ENCODE data around the gene SLC15A3. TPM values are rescaled to one million over a fixed set of nuclear protein-coding genes. Genes with fewer than 3 reads are reported as not detected.

Gene SLC15A3
- total RNA-seq, 1 donor from 2014 or later = 3.5 TPM

DNA sequence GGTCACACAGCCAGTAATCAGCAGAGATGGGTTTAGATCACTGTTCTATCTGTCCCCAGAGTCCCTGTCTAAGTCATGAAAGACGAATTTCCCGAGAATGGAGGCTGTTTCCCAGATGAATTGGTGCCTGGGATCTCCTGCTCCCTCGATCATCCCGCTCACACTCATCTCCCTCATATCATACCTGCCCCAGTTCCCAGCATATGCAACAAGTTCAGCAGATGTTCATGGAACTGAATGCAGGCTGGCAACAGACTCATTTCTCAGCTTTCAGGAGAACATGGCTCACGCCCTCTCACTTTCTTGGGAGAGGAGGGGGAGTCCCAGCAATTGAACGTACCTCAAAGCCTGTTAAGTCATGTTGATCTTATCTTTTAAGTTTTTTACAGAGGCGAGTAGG is 41.6 kb upstream of the SLC15A3 start:
- no peaks in the 10 kb centered on the region for H3K9me3 Mint-ChIP-seq
- peaks cover 15% of the 10 kb centered on the region for H3K27me3 Mint-ChIP-seq
- no peaks in the 10 kb centered on the region for H3K36me3 Mint-ChIP-seq
- DNase-seq (ENCODE audit: extremely low spot score, unreplicated experiment) = no peak
- no peak overlapping the region for H3K27ac Mint-ChIP-seq
- peaks cover 22% of the 10 kb centered on the region for H3K4me1 Mint-ChIP-seq (ENCODE audit: unreplicated experiment)
- TF ChIP-seq, protein P1, sequence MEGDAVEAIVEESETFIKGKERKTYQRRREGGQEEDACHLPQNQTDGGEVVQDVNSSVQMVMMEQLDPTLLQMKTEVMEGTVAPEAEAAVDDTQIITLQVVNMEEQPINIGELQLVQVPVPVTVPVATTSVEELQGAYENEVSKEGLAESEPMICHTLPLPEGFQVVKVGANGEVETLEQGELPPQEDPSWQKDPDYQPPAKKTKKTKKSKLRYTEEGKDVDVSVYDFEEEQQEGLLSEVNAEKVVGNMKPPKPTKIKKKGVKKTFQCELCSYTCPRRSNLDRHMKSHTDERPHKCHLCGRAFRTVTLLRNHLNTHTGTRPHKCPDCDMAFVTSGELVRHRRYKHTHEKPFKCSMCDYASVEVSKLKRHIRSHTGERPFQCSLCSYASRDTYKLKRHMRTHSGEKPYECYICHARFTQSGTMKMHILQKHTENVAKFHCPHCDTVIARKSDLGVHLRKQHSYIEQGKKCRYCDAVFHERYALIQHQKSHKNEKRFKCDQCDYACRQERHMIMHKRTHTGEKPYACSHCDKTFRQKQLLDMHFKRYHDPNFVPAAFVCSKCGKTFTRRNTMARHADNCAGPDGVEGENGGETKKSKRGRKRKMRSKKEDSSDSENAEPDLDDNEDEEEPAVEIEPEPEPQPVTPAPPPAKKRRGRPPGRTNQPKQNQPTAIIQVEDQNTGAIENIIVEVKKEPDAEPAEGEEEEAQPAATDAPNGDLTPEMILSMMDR (conservative IDR thresholded peaks at IDR 0.05) = no peak
- no peak overlapping the region for H3K4me3 Mint-ChIP-seq

DNA sequence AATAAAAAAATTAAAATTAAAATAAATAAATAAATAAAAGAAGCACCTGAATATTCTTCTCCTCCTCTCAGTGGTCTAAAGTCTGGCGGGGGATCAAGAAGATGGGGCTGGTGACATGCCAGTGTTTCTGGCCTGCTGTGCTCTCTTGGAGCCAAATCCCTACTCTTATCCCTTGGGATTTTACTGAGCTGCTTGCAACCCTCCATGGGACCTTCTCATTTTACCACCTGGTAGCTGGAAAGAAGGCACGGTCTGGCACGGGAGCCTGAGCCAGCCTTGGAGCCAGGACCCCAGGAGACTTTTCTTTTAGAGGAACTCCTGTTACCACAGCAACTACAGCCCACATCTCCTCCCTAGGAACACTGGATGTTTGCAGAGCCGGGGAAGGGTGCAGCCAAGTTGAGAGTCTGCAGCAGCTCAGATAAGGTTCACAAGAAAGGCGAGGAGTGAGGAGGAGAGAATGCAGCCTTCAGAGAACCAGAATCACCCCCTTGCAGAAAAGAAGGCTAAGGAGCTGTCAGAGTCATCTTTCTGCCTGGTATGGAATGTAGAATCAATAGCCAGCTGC is 41.0 kb upstream of the SLC15A3 start:
- DNase-seq (ENCODE audit: extremely low spot score, unreplicated experiment) = no peak
- no peaks in the 10 kb centered on the region for H3K9me3 Mint-ChIP-seq
- no peak overlapping the region for H3K27ac Mint-ChIP-seq
- peaks cover 22% of the 10 kb centered on the region for H3K4me1 Mint-ChIP-seq (ENCODE audit: unreplicated experiment)
- no peaks in the 10 kb centered on the region for H3K36me3 Mint-ChIP-seq
- peak overlapping the region; percentile 24 for H3K4me3 Mint-ChIP-seq
- TF ChIP-seq, protein P1 (conservative IDR thresholded peaks at IDR 0.05) = no peak
- H3K27me3 Mint-ChIP-seq = peaks cover 15% of the 10 kb centered on the region

DNA sequence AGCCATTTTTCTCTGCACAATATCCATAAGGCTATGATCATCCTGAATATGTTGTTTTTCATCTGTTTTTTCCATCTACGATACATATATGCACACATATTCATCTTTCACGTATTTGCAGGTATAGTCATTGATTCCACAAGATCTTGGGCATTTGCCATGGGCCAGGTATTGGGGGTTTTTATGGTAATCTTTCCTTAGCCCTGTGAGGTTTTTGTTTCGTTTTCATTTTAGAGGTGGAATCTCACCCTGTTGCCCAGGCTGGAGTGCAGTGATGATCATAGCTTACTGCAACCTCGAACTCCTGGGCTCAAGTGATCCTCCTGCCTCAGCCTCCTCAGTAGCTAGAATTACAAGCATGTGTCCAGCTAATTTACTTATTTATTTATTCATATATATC is 39.5 kb upstream of the SLC15A3 start:
- H3K27me3 Mint-ChIP-seq = peaks cover 15% of the 10 kb centered on the region
- H3K36me3 Mint-ChIP-seq = no peaks in the 10 kb centered on the region
- TF ChIP-seq, protein P1 (conservative IDR thresholded peaks at IDR 0.05) = no peak
- no peak for DNase-seq (ENCODE audit: extremely low spot score, unreplicated experiment)
- no peak overlapping the region for H3K27ac Mint-ChIP-seq
- no peaks in the 10 kb centered on the region for H3K9me3 Mint-ChIP-seq
- no peak overlapping the region for H3K4me3 Mint-ChIP-seq
- H3K4me1 Mint-ChIP-seq (ENCODE audit: unreplicated experiment) = peaks cover 22% of the 10 kb centered on the region

DNA sequence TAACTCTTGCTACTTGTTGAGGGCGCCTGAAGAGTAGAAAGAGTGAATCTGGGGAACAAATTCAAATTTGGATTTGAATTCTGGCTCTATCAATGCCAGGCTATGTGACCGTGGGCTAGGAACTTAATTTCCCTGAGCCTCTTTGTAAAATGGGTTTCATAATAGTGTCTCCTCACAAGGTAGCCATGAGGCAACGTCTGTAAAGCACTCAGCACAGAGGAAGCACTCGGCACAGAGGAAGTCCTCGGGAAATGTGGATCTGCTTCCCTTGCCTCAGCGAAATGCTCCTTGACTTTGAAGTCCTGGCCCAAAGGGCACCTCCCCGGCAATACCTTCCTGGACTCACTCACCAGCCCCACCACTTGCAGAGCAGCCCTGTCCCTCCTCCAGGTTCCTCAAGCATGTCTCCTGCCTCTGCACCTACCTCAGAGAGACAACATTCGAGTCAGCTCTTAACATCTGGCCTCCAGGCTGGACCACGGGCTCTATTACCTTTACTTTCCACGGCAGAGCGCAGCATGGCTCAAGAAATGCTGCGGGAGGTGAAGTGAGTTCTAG is 37.2 kb upstream of the SLC15A3 start:
- Mint-ChIP-seq H3K4me1 (ENCODE audit: unreplicated experiment) (peaks cover 13% of the 10 kb centered on the region), H3K36me3 (no peaks in the 10 kb centered on the region), H3K27ac (no peak overlapping the region), H3K4me3 (no peak overlapping the region), H3K9me3 (no peaks in the 10 kb centered on the region), H3K27me3 (peaks cover 15% of the 10 kb centered on the region)
- TF ChIP-seq, protein P1 (conservative IDR thresholded peaks at IDR 0.05) = no peak
- DNase-seq (ENCODE audit: extremely low spot score, unreplicated experiment) = no peak

DNA sequence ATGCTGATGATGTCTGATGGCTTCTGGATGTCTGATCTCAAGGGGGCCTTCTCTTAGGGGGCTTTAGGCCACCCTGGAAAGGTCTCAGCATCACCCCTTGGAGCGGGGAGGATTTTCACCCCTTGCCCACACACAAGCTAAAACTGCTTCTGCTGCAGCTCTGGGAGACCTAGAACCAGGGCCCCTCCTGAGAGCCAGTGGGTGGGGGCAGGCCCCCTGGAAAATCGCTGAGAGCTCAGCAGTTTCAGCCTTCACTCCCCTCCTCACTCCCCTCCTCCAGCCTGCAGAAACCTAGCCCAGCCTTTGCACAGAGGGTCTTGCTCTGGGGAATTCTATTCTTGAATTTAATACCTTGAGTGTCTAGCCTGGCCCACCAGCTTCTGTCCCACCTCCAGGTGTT is 36.7 kb upstream of the SLC15A3 start:
- no peak for DNase-seq (ENCODE audit: extremely low spot score, unreplicated experiment)
- Mint-ChIP-seq H3K27ac (no peak overlapping the region), H3K27me3 (peaks cover 15% of the 10 kb centered on the region), H3K4me3 (no peak overlapping the region), H3K4me1 (ENCODE audit: unreplicated experiment) (peaks cover 10% of the 10 kb centered on the region), H3K9me3 (no peaks in the 10 kb centered on the region), H3K36me3 (no peaks in the 10 kb centered on the region)
- TF ChIP-seq, protein P1 (conservative IDR thresholded peaks at IDR 0.05) = no peak

Measured in type B pancreatic cell (in vitro differentiated cells).